Kidney (tissue), 14 donors: ENCODE data around the gene UPF3A. TPM values are rescaled to one million over a fixed set of nuclear protein-coding genes. Genes with fewer than 3 reads are reported as not detected.

Experiments used
- DNase-seq, 5 donors: peaks; one replicate each; pipeline ENCODE4 v3.0.0-alpha.2; 2013 to 2020
- FAIRE-seq: peaks from 2 replicates; lab custom pipeline; 2012; peaks lifted over from hg19 to GRCh38; lab: Jason Lieb, UNC
- H3K27ac ChIP-seq, 2 donors: one replicate each; pipeline ENCODE4 v1.7.0; 2013; ENCODE audit warnings: low read depth in 2 of 2, low read length in 2 of 2, inconsistent platforms in 1 of 2
- H3K27me3 ChIP-seq: one replicate; pipeline ENCODE4 v1.7.1; 2013; ENCODE audit warnings: low read length, inconsistent platforms; ENCODE audit not compliant: control insufficient read depth, insufficient read depth
- H3K36me3 ChIP-seq, 3 donors: one replicate each; pipeline versions ENCODE4 v1.7.0 to v1.7.1; 2013; ENCODE audit warnings: low read length in 3 of 3, control low read depth in 1 of 3, inconsistent platforms in 1 of 3; ENCODE audit not compliant: insufficient read depth in 3 of 3, control insufficient read depth in 2 of 3
- H3K4me1 ChIP-seq, 3 donors: one replicate each; pipeline versions ENCODE4 v1.7.0 to v1.7.1; 2013; ENCODE audit warnings: low read length in 3 of 3, inconsistent platforms in 1 of 3, low read depth in 1 of 3; ENCODE audit not compliant: control insufficient read depth in 2 of 3, insufficient read depth in 2 of 3
- H3K4me3 ChIP-seq, 3 donors: one replicate each; pipeline versions ENCODE4 v1.7.0 to v1.8.1; 2013; ENCODE audit warnings: low read length in 3 of 3, control low read depth in 1 of 3, inconsistent platforms in 1 of 3
- H3K9ac ChIP-seq, 3 donors: one replicate each; pipeline versions ENCODE4 v1.7.0 to v1.7.1; 2013; ENCODE audit warnings: low read length in 3 of 3, control low read depth in 1 of 3, inconsistent platforms in 1 of 3
- H3K9me3 ChIP-seq, 3 donors: one replicate each; pipeline versions ENCODE4 v1.7.0 to v1.7.1; 2013; ENCODE audit warnings: low read length in 3 of 3, control low read depth in 1 of 3, inconsistent platforms in 1 of 3; ENCODE audit not compliant: control insufficient read depth in 2 of 3, insufficient read depth in 1 of 3
- intact Hi-C: fragments of 100-400 bp; cut with DNase I; formaldehyde crosslinking; loops from one replicate; pipeline ENCODE4 v1.11.1; 2022
- polyA plus RNA-seq: library from polyadenylated mRNA; stranded (reverse); fragments of 350-450 nt; fragmentation: Illumina TruSeq; extraction: RNeasy Lipid Tissue Mini Kit (QIAGEN cat#74804); gene quantifications from one replicate; pipeline ENCODE4 v1.2.3, GENCODE V29; 2014; ENCODE audit warnings: low read depth, low replicate concordance; ENCODE audit not compliant: insufficient read depth
- total RNA-seq: library from RNA; stranded (reverse); fragmentation: NEBNext Ultra II Directional; extraction: Animal tissue kit (Norgen Biotek cat#: 25700); gene quantifications from one replicate; pipeline ENCODE4 v1.2.1, GENCODE V29; 2021
- TF ChIP-seq, protein P1 (sequence below): IDR thresholded peaks from 3 replicates; pipeline ENCODE4 v1.5.1; 2012; ENCODE audit warnings: mild to moderate bottlenecking, moderate library complexity, borderline replicate concordance; ENCODE audit not compliant: insufficient read depth; ENCODE audit errors: extremely low read depth
- donor health status: control.
- donor health status: control.
- donor health status: control.
- donor health status: control.
- donor health status: control.
- donor health status: DM: yes; HTN: yes; CAD: no.
- donor health status: Normal renal cell carcinoma (clear cell type).

UPF3A gene
- total and polyA plus RNA-seq, 2 donors from 2014 or later: 34.5 to 41.7 TPM

DNA sequence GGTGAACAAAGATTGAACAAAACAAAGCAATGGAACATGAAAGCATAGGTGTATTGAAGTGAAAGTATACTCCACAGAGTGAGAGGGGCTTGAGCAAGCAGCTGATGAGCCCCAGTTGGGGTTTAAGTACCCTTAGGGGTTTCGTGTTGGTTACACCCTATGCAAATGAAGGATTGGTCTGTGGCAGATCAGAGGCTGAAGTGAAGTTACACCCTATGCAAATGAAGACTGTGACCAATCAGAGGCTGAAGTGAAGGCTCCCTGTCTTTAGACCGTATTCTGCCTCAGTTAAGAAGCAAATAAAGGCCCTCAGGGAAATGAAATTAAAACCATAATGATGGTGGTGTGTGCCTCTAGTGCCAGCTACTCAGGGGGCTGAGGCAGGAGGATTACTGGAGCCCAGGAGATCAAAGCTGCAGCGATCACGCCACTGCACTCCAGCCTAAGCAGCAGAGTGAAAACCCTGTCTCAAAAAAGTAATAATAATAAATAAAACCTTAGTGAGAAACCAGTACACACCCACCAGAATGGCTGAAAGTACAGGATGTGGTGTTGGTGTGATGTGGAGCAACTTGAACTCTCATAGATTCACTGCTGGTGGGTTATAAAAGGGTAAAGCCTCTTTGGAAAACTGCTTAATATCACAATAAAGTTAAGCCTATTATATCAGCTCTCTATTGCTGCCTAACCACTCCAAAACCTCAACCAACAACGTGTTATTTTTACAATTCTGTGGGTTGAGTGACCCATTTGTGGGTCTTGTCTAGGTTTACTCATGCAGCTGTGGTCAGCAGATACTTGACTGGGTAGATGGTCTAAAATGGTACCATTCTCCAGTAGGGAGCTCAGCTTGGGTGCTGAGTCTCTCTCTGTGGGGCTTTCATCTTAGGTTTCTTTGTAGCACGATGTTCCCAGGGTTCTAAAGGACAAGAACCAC is 12.8 kb upstream of the UPF3A start:
- Histone ChIP-seq H3K27me3 (no peaks in the 10 kb centered on the region), H3K36me3 (peaks cover 8 to 48% (median 33%) of the 10 kb centered on the region in 3 donors), H3K27ac (no peak overlapping the region), H3K4me3 (no peak overlapping the region), H3K4me1 (no peaks in the 10 kb centered on the region), H3K9me3 (no peaks in the 10 kb centered on the region), H3K9ac (no peak overlapping the region)
- intact Hi-C loops: no loop called here
- TF ChIP-seq, protein P1, sequence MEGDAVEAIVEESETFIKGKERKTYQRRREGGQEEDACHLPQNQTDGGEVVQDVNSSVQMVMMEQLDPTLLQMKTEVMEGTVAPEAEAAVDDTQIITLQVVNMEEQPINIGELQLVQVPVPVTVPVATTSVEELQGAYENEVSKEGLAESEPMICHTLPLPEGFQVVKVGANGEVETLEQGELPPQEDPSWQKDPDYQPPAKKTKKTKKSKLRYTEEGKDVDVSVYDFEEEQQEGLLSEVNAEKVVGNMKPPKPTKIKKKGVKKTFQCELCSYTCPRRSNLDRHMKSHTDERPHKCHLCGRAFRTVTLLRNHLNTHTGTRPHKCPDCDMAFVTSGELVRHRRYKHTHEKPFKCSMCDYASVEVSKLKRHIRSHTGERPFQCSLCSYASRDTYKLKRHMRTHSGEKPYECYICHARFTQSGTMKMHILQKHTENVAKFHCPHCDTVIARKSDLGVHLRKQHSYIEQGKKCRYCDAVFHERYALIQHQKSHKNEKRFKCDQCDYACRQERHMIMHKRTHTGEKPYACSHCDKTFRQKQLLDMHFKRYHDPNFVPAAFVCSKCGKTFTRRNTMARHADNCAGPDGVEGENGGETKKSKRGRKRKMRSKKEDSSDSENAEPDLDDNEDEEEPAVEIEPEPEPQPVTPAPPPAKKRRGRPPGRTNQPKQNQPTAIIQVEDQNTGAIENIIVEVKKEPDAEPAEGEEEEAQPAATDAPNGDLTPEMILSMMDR: no peak
- FAIRE-seq (no peak), DNase-seq (no peak)

DNA sequence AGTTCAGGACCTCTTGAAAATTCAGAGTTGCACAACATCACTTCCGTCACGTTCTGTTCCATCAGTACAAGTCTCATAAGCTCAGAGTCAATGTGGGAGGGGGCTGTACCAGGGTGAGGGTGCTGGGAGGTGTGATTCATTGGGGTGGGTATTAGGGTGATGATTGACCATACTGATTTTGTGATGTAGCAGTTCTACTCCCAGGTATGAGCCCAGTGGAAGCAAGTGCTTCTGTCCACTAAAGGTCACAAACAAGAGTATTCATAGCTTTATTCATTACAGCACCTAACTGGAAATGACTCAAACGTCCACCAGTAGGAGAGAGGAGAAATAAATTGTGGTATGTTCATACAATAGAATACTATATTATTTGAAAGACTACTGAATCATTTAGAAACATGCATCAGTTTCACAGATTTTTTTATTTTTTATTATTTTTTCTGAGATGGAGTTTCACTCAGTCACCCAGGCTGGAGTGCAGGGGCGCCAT is 12.1 kb upstream of the UPF3A start:
- TF ChIP-seq, protein P1: no peak
- no peaks in the 10 kb centered on the region for H3K27me3 ChIP-seq
- peaks cover 6 to 45% (median 31%) of the 10 kb centered on the region in 3 donors for H3K36me3 ChIP-seq
- H3K9me3 ChIP-seq: no peaks in the 10 kb centered on the region
- no peaks in the 10 kb centered on the region for H3K4me1 ChIP-seq
- intact Hi-C loops: no loop called here
- no peak overlapping the region for H3K9ac ChIP-seq
- FAIRE-seq (no peak), DNase-seq (no peak)
- H3K4me3 ChIP-seq: no peak overlapping the region
- no peak overlapping the region for H3K27ac ChIP-seq

DNA sequence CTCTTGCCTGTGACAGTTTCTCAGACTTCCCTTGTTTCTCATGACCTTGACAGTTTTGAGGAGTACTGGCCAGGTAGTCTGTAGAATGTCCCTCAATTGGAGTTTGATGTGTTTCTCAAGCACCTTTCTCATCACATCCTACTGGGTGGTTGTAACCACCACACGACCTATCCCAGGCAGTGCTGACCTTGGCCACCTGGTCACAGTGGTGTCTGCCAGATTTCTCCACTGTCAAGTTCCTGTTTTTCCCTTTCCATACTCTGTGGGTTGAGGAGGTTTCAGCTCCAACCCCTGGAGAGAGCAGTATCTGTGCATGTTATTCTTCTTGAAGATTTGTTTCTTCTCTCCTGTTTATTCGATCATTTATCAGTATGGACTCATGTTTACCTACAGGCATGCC is 8.4 kb upstream of the UPF3A start:
- DNase-seq (no peak), FAIRE-seq (no peak)
- Histone ChIP-seq H3K4me1 (no peaks in the 10 kb centered on the region), H3K27ac (no peak overlapping the region), H3K4me3 (no peak overlapping the region), H3K9me3 (no peaks in the 10 kb centered on the region), H3K36me3 (peaks cover 3 to 32% (median 22%) of the 10 kb centered on the region in 3 donors), H3K9ac (no peak overlapping the region), H3K27me3 (no peaks in the 10 kb centered on the region)
- TF ChIP-seq, protein P1: no peak
- intact Hi-C loops: no loop called here
